Anterior cingulate cortex (tissue), 58 donors: Measurements from ENCODE around the gene CACNA1D.

Source experiments
- DNase-seq, 58 donors: peaks; one replicate each; lab custom pipeline; 2025; lab: John Stamatoyannopoulos, UW

CACNA1D gene

GRCh38 chr3:53833700-53834099 is 339.3 kb downstream of the CACNA1D start:
- DNase-seq = no peak

GRCh38 chr3:53834429-53835095 is 340.2 kb downstream of the CACNA1D start:
- no peak for DNase-seq

GRCh38 chr3:53835257-53835656 is 340.8 kb downstream of the CACNA1D start:
- DNase-seq = no peak

- DNase-seq = no peak
Observed at GRCh38 chr3:53836084-53836872, 341.9 kb downstream of the CACNA1D start.

- no peak for DNase-seq
Observed at GRCh38 chr3:53837331-53837730, 342.9 kb downstream of the CACNA1D start.

GRCh38 chr3:53841296-53841695 is 346.9 kb downstream of the CACNA1D start:
- no peak for DNase-seq

- peak in 54 of 58 donors; percentile 14 to 92 (median 75) for DNase-seq
Observed at GRCh38 chr3:53842436-53843194, 348.2 kb downstream of the CACNA1D start.

- DNase-seq = peak in 2 of 58 donors; percentile 20 to 26
Observed at GRCh38 chr3:53843195-53844177, 349.1 kb downstream of the CACNA1D start.

- DNase-seq = peak in 20 of 58 donors; percentile 12 to 60 (median 20)
Observed at GRCh38 chr3:53844262-53845102, 350.1 kb downstream of the CACNA1D start.

GRCh38 chr3:53845103-53845880 is 350.9 kb downstream of the CACNA1D start:
- DNase-seq = peak in 26 of 58 donors; percentile 5 to 52 (median 31)

GRCh38 chr3:53845881-53846133 is 351.4 kb downstream of the CACNA1D start:
- DNase-seq = no peak

- peak in 52 of 58 donors; percentile 32 to 87 (median 62) for DNase-seq
Observed at GRCh38 chr3:53846134-53846850, 351.9 kb downstream of the CACNA1D start, which contains the start of the genes CHDH and IL17RB. Gene CHDH (minus strand): TSS chr3:53846419. CDS start chr3:53824008, 22,411 bp downstream. Gene IL17RB (plus strand): TSS chr3:53846568. CDS start chr3:53846589, 21 bp downstream.

GRCh38 chr3:53846851-53847155 is 352.4 kb downstream of the CACNA1D start:
- no peak for DNase-seq

GRCh38 chr3:53849916-53850315 is 355.5 kb downstream of the CACNA1D start:
- no peak for DNase-seq

- DNase-seq = peak in 3 of 58 donors; percentile 3 to 16 (median 6)
Observed at GRCh38 chr3:53850895-53851294, 356.5 kb downstream of the CACNA1D start.

GRCh38 chr3:53856964-53857363 is 362.6 kb downstream of the CACNA1D start:
- DNase-seq = no peak

GRCh38 chr3:53858096-53858741 is 363.8 kb downstream of the CACNA1D start:
- DNase-seq = no peak
